Gastrocnemius medialis (tissue), 4 donors: ENCODE measurements around the gene NPFF.

Experiments used
- CTCF ChIP-seq, 5 experiments: fragments of 450-650 bp in 3 of 5; fragments of 200-600 bp in 2 of 5; sonication (generic) in 2 of 5; IDR thresholded peaks in 4 of 5; conservative IDR thresholded peaks in 1 of 5; 1 replicate in 4 of 5; 2 replicates in 1 of 5; pipeline ENCODE4 v1.5.1; 2016 to 2019; ENCODE audit warnings: antibody characterized with exemption in 5 of 5, mild to moderate bottlenecking in 3 of 5, moderate library complexity in 3 of 5
- POLR2A ChIP-seq, 2 donors: fragments of 450-650 bp; IDR thresholded peaks; one replicate each; pipeline ENCODE4 v1.6.1; 2017; ENCODE audit warnings: antibody characterized with exemption in 2 of 2, mild to moderate bottlenecking in 2 of 2, moderate library complexity in 2 of 2

GRCh38 chr12:53533471-53533870 lies 26.2 kb upstream of the NPFF start:
- TF ChIP-seq POLR2A (IDR thresholded peaks at IDR 0.05) (no peak), CTCF (IDR thresholded peaks at IDR 0.05 in 4 of 5, conservative IDR thresholded peaks at IDR 0.05 in 1 of 5) (no peak)
